NB4 (cell line): Measurements from ENCODE around the gene MAP4K1.
"Not testable (repeated sequence)": the region's sequence is repeated elsewhere in the genome, so short reads cannot be mapped to it uniquely, and the experiment has no call there.

Source experiments
- DNase-seq: peaks from one replicate; pipeline ENCODE4 v3.0.0; 2010; ENCODE audit warnings: low read depth
- H3K4me3 ChIP-seq: one replicate; pipeline ENCODE4 v1.5.1; 2011; ENCODE audit warnings: mild to moderate bottlenecking, low read depth, low read length, moderate library complexity
- MYC ChIP-seq: IDR thresholded peaks from 2 replicates; pipeline ENCODE4 v1.6.1; 2011; ENCODE audit warnings: low read depth, low read length
- POLR2A ChIP-seq: IDR thresholded peaks from 2 replicates; pipeline ENCODE4 v1.6.1; 2011; ENCODE audit warnings: mild to moderate bottlenecking; ENCODE audit not compliant: insufficient read length; ENCODE audit errors: extremely low read depth
- TF ChIP-seq, protein P1 (sequence below): IDR thresholded peaks from 2 replicates; pipeline ENCODE4 v1.6.1; 2011; ENCODE audit warnings: low read depth, low read length
- TF ChIP-seq, protein P2 (sequence below): IDR thresholded peaks from one replicate; pipeline ENCODE4 v1.5.1; 2012; ENCODE audit warnings: low read depth, low read length

Gene MAP4K1

DNA sequence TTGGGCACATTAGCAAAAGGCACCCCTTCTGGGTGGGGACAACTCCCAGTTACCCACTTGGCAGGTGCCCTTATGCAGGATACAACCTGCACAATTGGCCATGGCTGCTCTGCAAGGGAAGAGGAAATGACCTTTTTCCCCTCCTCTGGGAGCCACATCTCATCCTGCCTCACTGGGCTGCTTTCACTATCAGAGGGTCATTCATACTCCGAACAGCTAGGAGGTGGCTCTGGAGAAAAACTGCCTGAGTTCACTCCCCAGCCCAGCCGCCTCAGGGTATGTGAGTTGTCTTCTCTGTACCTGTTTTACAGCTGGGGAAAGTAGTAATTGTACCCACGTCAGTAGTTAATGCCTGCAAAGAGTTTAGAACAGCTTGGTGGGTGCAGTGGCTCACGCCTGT lies 22.6 kb upstream of the MAP4K1 start:
- no peak overlapping the region for H3K4me3 ChIP-seq
- no peak for DNase-seq
- TF ChIP-seq POLR2A: no peak
- TF ChIP-seq, protein P1, sequence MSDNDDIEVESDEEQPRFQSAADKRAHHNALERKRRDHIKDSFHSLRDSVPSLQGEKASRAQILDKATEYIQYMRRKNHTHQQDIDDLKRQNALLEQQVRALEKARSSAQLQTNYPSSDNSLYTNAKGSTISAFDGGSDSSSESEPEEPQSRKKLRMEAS: no peak
- no peak for TF ChIP-seq MYC
- TF ChIP-seq, protein P2, sequence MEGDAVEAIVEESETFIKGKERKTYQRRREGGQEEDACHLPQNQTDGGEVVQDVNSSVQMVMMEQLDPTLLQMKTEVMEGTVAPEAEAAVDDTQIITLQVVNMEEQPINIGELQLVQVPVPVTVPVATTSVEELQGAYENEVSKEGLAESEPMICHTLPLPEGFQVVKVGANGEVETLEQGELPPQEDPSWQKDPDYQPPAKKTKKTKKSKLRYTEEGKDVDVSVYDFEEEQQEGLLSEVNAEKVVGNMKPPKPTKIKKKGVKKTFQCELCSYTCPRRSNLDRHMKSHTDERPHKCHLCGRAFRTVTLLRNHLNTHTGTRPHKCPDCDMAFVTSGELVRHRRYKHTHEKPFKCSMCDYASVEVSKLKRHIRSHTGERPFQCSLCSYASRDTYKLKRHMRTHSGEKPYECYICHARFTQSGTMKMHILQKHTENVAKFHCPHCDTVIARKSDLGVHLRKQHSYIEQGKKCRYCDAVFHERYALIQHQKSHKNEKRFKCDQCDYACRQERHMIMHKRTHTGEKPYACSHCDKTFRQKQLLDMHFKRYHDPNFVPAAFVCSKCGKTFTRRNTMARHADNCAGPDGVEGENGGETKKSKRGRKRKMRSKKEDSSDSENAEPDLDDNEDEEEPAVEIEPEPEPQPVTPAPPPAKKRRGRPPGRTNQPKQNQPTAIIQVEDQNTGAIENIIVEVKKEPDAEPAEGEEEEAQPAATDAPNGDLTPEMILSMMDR: no peak

DNA sequence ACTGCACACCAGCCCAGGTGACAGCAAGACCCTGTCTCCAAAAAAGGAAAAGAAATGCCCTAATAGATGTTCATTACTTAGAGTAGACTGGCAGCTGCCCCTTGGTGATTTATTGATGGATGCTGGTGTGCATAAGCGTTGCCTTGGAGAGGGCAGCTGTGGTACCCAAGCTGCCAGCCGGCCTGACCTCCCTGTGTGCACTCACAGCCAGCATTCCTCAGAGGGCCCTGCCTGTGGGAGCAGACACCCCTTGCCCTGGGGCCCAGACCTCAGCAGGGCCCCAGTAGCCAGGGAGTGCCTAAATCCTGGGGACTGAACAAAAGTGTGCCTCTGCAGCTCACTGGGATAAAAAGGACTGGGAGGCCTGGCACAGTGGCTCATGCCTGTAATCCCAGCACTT lies 21.9 kb upstream of the MAP4K1 start:
- DNase-seq: no peak
- TF ChIP-seq, protein P1: no peak
- TF ChIP-seq, protein P2: no peak
- no peak for TF ChIP-seq MYC
- TF ChIP-seq POLR2A: no peak
- no peak overlapping the region for H3K4me3 ChIP-seq

DNA sequence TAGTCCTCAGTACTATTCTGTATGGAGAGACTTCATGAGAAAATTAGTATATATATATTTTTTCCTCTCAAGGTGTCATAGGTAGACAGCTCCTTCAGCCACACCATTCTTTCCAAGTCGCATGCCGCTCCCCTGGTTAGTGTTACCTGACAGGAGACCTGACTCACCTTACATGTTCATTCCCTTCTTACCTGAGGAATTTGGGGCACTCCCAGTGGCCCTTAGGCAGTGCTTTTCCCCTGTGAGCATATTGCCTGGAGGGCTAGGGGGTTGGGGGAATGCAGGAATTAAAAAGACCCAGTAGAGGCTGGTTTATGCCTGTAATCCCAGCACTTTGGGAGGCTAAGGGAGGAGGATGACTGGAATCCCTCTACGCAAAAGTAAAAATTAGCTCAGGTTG lies 20.7 kb upstream of the MAP4K1 start:
- no peak for DNase-seq

DNA sequence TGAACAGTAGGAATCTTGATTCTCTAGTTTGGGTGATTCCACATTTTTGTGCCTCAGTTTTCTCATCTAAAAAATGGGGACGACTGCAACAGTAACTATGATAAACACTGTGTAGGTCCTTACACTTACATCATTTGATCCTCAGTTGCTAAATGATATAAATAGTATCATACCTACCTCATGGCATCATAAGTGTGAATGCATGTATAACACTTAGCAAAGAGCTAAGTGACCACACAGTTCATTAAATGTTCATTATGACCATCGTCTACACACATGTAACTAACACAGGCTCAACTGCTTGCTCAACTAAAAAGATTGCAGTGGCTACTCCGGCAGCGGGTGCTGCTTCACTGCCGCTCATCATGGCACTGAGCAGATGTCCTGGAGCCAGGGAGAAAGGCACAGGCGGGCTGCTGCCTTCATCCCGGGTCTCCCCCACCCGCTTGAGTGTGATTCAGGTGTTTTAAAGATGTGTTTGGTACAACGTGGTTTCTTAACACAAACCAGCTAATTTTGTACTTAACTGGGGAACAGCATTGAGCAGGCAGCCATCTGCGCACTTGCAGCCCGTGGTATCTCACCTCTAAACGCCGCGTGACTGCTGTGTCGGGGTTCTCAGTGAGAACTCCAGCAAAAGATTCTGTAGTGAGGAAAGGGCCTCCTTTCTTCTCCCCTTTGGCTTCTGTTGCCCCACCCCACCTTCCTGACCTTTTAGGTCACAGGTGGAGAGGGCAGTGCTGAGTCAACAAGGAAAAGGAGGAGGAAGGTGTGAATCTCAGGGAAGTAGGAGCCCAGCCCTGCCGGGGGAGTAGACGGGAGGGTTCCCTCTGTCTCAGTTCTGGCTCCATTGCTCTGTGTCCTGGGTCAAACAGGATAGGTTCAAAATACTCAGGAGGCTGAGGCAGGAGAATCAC lies 18.0 kb upstream of the MAP4K1 start:
- TF ChIP-seq POLR2A (no peak), MYC (no peak)
- TF ChIP-seq, protein P2: no peak
- TF ChIP-seq, protein P1: no peak
- no peak overlapping the region for H3K4me3 ChIP-seq
- DNase-seq: no peak

More for the DNA sequence above, 20.7 kb upstream of the MAP4K1 start:
- no peak overlapping the region for H3K4me3 ChIP-seq
- TF ChIP-seq POLR2A: no peak

DNA sequence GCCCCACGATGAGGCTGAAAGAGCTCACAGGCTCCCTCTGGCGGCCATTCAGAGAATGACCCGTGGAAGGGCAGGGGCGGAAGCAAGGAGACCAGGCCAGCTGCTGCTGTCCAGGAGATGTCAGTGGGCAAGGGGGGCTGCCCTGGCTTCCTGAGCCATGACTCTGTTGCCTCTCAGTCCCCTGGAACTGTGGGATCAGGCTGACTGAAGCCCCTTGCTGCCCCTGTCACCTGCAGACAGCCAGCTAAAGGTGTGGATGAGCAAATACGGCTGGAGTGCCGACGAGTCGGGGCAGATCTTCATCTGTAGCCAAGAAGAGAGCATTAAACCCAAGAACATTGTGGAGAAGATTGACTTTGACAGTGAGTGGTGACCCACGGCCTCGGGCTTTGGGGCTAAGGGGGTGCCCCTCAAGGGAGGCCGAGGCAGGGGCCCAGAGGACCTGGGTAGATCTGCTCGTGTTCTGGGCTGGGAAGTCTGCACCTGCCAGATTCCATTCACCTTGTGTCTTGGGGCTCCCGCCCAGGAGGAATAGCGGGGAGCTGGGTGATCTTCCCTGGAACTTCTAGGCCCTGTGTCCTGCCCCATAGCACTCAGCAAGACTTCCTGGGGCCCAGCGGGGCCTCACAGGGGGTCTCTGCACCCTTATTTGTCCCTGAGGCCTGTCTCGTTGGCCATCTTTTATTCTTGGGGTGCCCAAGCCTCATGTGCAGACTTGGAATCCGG lies 17.2 kb upstream of the MAP4K1 start:
- DNase-seq: peak; percentile 59
- no peak overlapping the region for H3K4me3 ChIP-seq
- TF ChIP-seq, protein P2: peak; percentile 65
- TF ChIP-seq MYC (no peak), POLR2A (no peak)
- TF ChIP-seq, protein P1: no peak

DNA sequence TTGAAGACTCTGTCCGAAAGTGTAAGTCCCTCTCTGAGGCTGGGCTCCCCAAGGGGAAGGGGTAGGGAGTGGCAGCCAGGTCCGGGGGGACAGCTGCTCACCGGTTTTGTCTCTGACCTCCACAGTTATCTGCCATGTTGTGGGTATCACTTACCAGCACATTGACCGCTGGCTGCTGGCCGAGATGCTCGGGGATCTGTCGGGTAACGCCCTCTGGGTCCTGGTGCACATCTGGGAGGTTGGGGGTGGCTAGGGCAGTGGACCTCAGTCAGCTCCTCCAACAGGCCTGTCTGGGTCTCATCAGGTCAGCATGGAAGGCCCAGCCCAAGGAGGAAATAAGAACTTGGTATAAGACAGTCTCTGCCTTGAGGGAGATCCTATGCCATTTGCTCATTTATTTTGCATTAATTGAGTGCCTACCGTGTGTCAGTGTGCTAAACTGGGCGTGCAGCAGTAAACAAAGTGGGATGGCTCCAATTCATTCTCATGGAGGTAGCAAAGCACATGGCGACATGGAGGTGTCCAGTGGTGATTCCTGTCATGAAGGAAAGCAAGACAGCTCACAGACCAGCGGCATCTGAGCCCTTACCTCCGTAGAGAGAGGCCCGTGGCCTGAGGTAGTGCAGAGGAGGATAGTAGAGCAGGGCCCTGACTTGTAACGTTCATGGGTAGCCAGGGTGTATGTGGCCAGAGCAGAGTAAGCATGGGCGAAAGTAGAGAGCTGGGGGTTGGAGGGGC lies 14.9 kb upstream of the MAP4K1 start:
- TF ChIP-seq, protein P1: no peak
- TF ChIP-seq MYC (no peak), POLR2A (no peak)
- TF ChIP-seq, protein P2: no peak
- DNase-seq: no peak
- H3K4me3 ChIP-seq: no peak overlapping the region

DNA sequence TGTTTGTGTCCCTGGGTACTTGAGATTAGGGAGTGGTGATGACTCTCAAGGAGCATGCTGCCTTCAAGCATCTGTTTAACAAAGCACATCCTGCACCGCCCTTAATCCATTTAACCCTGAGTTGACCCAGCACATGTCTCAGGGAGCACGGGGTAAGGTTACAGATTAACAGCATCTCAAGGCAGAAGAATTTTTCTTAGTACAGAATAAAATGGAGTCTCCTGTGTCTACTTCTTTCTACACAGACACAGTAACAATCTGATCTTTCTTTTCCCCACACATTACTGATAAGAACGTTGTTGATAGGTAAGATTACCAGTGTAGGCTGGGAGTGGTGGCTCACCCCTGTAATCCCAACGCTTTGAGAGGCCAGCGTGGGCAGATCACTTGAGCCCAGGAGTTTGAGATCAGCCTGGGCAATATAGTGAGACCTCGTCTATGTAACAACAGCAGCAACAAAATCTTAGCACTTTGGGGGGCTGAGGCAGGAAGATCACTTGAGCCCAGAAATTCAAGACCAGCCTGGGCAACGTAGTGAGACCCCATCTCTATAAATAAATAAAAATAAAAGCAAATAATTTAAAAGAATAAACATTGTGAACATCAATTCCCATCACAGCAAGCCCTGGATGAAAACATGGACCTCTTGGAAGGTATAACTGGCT lies 14.2 kb upstream of the MAP4K1 start:
- DNase-seq: not testable (repeated sequence)

DNA sequence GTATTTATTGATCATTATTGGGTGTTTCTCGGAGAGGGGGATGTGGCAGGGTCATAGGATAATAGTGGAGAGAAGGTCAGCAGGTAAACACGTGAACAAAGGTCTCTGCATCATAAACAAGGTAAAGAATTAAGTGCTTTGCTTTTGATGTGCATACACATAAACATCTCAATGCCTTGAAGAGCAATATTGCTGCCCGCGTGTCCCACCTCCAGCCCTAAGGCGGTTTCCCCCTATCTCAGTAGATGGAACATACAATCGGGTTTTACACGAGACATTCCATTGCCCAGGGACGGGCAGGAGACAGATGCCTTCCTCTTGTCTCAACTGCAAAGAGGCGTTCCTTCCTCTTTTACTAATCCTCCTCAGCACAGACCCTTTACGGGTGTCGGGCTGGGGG lies 13.5 kb upstream of the MAP4K1 start:
- H3K4me3 ChIP-seq, DNase-seq: not testable (repeated sequence)

More for the DNA sequence above, 14.2 kb upstream of the MAP4K1 start:
- not testable (repeated sequence) for H3K4me3 ChIP-seq
